Measurements from ENCODE around the gene FBL.
"Not testable (repeated sequence)": the region's sequence is repeated elsewhere in the genome, so short reads cannot be mapped to it uniquely, and the experiment has no call there.

FBL gene

DNA sequence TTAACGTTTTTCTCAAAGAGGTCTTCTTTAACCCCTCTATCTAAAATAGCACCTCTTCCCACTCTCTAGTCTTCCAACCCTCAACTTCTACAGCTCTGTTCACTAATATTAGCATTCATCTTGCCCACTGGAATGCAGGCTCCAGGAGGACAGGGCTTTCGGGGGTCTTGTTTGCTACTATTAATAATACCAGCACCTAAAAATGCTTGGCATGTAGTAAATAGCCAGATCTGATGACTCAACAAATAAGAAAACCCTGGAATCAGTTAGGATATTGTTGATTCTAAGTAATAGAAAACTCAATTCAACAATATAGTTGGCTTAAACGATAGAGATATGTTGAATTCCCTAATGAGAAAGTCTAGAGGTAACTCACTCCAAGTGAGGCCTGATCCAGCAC lies 26.4 kb downstream of the FBL start:
- no peak for DNase-seq

DNA sequence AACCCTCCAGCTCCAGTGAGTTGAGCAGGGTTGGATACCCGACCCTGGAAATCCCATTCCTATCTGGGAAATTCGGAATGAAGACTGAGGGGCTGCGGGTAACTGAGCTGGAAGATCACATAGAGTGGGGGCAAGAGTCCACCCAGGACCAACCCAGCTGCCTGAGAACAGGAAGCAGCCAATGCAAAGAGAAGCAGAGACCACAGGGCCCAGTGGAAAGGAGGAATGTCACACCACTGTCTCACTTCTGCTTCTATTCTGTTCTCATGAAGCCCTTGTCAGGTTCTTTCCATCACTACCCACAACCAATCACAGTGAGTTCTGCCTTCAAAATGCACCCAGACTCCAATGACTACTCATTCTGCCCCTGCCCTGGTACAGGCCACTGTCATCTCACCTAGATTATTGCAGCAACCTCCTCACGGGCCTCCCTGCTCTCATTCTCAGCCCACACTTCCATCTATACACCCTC lies 27.5 kb downstream of the FBL start:
- DNase-seq: no peak

DNA sequence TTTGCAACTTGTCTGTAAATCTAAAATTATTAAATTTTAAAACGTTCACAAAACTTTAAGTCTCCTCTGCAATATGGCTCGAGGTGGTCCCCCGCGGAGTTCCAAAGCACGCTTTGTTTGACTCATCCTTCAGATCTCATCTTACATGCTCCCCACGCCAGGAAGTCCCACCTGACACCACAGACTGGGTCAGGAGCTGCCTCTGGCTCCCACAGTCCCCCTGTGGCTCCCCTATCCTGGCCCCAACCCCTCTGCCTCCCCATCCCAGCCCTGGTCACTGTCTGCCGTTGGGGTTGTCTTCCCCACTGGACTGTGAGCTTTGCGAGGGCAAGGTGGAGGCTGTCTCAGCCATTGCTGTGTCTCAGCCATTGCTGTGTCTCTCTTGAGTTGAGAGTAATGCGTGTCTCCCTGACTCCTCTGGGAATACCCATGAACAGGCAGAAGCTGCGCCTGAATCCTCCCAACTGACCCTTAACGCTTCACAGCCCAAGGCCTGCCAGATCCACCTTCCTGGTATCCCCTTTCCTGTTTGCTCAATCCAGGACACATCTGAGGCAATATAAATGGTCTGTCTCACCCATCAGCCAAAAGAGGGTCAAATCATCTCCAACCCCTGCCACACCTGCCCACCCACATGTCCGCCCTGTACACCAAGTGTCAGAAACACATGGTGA lies 28.2 kb downstream of the FBL start:
- no peak for DNase-seq

DNA sequence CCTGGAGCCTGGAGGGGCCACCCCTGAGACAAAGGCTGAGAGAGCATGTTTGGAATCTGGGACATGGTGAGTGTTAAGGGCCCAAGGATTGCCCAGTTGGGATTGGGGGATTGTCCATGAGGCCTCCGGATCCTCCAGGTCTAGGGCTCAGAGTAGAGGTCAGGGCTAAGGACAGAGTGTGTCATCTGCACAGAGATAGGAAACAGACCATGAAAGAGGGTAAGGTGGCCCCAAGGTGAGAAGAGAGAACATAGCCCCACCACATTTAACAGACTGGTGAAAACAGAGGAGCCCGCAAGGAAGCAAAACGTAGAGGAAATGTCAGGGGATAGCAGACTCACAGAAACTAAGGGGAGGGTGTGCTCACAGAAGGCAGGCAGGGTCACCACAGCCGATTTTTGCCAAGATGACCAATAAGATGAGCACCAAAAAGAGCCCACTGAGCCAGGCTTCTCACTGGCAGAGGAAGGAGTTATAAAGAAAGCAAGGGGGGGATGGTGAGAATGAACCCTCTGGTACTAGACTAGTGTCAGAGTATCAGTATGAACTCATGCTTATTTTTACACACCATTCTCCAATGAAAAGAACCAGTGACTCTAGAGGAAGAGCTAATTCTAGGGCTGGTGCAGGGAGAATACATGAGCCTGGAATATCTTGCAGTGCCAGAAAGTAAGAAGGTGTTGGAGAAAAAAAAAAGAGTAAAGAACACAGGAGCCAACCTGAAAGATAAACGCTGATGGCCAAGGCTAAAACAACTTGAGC lies 29.7 kb downstream of the FBL start:
- DNase-seq: no peak

DNA sequence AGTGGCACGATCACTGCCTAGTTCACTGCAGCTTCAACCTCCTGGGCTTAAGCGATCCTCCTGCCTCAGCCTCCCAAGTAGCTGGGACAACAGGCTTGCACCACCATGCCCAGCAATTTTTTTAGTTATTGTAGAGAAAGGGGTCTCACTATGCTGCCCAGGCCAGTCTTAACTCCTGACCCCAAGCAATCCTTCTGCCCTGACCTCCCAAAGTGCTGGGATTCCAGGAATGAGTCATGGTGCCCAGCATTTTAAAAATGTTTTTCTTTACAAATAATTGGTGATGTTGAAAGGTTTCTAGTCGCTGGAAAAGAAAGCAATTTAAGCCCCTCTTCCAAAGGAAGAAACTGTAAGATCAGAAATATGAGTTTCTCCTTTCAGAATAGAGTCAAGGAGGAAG lies 31.6 kb downstream of the FBL start:
- no peak for DNase-seq

DNA sequence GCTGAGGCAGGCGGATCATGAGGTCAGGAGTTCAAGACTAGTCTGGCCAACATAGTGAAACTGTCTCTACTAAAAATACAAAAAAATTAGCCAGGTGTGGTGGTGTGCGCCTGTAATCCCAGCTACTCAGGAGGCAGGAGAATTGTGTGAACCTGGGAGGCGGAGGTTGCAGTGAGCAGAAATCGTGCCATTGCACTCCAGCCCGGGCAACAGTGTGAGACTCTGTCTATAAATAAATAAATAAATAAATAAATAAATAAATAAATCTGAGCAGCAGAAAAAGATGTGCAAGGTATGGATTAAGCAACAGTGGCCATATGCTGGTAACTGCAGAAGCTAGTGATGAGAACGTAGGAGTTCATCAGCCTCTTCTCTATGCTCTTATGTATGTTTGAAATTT lies 32.1 kb downstream of the FBL start:
- DNase-seq: not testable (repeated sequence)

DNA sequence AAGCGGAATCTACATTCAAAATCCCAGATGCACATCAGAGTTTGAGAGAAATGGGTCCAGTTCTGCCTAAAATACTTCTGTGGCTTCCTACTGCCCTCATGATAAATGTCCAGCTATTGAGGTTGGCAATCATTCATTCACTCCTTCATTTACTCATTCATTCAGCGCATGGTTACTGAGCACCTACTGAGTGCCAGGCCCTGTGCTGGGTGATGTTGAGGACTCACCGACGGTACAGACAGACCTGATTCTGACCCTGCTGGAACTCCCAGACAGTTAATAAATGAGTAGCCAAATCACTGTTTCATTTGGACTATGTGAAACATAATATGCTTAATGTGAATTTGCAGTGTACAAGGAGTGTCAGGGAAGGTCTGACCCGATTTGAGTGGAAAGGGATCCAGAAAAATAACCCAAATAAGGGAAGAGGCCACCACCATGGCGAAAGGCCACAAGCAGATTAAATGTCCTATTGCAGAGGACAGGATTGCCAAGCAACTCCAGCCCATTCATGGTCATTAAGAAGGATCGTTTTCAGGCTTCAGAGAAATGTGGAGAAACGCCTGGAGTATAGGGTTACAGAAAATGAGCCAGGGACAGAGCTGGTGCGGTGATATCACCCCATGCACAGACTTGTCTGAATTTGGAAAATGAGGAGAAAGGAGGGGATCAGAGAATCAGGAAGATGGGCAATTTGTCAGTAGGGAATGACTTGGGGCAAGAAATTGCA lies 32.8 kb downstream of the FBL start:
- peak in 1 of 2 experiments; percentile 2 for DNase-seq

DNA sequence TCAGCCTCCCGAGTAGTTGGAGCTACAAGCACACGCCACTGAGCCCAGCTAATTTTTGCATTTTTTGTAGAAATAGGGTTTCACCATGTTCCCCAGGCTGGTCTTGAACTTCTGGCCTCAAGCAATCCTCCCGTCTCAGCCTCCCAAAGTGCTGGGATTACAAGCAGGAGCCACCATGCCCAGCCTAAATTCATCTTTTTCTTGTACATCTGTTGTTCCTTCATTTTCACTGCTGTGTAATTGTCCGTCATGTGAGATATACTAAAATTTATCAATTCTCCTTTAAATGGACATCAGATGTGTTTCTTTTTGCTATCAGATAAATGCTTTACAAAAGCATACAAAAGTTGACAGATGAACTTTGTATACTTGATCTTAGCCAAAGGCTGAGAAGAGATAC lies 35.1 kb downstream of the FBL start:
- DNase-seq: no peak

DNA sequence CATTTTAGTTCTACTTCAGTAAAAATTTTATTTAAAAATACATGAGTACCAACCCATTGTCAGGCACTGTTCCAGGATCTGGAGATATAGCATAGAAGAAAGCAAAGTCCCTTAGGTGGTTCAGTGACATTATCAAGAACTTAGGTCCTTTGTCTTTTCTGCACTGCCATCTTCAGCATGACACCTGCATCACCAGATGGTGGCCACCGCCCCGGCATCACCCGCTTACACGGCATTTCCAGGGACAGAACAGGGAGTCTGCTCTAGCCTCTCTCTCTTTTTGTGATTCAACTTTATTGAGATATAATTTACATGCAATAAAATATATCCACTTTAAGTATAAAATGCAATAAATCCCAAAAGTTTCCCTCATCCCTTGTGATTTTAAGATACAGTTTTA lies 35.8 kb downstream of the FBL start:
- no peak for DNase-seq

DNA sequence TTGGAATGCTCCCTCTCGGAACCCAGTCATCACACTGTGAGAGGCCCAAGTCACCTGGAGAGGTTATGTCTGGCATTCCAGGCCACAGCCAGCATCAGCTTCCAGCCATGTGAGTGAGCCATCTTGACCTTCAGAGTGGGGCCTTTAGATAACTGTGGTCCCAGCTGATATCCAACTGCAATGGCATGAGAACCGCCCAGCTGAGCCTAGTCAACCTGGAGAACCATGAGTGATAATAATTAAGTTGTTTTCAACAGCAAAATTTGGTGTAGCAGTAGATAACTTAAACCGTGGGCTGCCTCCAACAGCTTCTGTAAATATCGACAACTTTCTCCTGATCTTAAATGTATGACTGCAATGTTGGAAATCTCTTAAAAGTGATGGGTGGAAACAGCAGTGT lies 36.8 kb downstream of the FBL start:
- no peak for DNase-seq

DNA sequence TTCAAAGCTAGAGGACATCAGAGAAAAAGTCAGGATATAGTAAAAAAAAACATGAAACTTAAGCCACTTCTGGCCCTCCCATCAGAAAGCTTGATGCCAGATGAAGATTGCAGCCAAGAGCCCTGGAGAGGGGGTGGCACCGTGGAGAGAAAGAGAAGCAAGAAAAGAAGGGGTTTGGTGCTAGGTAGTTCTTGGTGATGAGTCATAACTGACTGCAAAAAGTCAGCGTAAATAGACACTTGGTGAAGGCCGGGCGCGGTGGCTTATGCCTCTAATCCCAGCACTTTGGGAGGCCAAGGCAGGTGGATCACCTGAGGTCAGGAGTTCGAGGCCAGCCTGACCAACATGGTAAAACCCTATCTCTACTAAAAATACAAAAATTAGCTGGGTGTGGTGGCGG lies 37.5 kb downstream of the FBL start:
- not testable (repeated sequence) for DNase-seq

DNA sequence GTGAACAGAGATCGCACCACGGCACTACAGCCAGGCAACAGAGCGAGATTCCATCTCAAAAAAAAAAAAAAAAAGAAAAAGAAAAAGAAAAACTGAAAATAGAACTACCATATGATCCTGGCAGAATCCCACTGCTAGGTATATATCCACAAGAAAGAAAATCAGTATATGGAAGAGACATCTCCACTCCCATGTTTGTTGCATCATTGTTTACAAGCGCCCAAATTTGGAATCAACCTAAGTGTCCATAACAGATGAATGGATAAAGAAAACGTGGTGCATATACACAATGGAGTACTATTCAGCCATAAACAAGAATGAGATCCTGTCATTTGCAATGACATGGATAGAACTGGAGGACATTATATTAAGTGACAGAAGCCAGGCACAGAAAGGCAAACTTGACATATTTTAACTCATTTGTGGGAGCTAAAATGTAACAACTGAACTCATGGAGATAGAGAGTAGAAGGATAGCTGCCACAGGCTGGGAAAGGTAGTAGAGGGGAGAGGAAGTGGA lies 38.3 kb downstream of the FBL start:
- no peak for DNase-seq

DNA sequence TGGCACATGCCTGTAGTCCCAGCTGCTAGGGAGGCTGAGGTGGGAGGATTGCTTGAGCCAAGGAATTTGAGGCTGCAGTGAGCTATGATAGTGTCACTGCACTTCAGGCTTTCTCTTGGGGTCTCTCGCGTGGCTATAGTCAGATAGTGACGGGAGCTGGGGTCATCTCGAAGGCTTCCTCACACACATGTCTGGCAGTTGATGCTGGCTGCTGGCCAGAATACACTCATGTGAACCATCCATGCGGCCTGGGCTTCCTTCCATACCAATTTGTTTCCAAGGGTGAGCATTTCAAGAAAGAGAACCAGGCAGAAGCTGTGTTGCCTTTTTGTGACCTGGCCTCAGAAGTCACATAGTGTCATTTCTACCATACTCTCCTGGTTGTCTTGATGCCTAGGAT lies 41.1 kb downstream of the FBL start:
- DNase-seq: no peak

DNA sequence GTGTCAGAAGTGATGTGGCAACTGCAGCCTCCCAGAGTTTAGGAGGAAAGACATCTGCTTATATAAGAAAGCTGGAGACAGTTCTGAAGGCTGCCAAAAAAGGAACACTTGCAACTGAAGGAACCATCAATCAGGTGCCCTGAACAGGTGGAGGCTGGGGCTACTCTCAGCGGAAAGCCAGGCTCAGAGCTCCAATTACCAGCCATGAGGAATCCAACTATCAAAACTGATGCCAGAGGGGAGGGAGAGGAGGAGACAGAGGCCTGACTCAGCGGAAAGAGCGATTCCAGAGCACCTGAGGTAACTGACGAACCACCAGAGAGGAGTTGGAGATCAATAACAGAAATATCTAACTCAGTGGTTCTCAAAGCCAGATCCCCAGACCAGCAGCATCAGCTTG lies 43.2 kb downstream of the FBL start:
- DNase-seq: no peak

DNA sequence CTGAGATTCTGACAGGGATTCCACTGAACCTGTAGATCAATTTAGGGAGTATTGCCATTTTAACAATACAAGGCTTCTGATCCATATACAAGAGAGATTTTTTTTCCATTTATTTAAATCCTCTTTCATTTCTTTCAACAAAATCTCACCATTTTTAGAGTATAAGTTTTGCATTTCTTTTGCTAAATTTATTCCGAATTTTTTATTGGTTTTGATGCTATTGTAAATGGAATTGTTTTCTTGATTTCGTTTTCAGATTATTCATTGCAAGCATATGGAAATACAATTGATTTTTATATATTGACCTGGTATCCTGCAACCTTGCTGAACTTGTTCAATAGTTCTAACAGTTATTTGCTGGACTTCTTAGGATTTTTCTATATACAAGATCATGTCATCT lies 49.1 kb downstream of the FBL start:
- no peak for DNase-seq

DNA sequence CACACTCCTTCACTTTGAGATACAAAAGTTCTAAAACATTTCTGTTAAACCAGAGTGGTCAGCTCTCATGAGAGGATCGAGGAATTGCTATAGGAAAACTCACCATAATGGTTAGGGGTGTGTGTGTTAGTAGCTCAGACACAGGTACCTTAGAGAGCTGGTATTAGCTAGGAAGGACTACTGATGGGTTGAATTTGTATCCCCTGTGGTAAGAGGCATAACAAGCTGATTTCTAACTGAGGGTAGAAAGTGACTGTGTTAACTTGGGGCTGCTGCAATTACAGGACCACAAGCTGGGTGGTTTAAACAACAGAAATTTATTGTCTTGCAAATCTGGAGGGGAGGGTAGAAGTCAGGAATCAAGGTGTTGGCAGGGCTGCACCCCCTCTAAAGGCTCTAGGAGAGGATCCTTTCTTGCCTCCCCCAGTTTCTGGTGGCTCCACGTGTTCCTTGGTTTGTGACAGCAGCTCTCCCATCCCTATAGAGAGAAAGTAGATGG lies 50.1 kb downstream of the FBL start:
- DNase-seq: no peak

DNA sequence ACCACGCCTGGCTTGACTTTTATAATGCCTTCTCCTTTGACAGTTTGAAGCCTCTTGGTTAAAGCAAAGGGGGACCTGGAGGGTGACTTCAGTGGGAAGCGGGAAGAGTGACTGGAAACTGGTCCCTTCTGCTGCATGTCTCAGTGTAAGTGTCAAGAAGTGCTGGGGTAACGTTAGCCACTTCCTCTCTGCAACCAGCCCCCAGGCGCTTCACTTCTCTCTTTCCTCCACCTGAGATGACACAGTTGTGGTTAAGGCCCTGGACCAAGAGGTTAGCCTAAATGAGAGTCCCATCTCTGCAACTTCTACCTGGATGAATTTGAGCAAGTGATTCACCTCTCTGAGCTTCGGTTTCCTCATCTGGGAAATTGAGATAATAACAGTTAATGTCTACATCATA lies 51.2 kb downstream of the FBL start:
- DNase-seq: no peak

DNA sequence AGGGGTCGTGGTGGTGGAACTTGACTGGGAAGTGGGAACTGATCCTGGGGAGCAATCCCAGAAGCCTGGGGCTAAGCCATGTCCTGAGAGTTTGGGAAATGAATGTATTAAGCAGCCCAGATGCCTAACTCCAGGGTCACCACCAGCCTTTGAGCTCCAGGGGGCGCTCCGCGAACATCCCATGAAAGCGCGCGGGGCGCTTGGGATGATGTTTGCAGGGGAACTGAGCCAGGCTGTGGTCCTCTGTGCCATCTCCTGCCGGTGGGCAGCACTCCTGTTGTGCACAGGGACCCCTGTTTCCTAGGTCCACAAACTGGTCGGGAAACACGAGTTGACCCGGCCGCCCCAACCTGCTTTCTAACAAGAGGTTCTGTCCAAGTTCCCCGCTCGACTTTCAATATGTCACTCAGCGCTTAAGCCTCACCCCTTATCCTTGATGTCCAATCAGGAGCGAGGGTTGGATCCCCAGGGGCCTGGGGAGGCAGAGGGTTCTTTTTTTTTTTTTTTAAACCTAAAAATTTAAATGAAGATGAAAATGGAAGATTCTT lies 53.1 kb downstream of the FBL start:
- peak; percentile 79 for DNase-seq

DNA sequence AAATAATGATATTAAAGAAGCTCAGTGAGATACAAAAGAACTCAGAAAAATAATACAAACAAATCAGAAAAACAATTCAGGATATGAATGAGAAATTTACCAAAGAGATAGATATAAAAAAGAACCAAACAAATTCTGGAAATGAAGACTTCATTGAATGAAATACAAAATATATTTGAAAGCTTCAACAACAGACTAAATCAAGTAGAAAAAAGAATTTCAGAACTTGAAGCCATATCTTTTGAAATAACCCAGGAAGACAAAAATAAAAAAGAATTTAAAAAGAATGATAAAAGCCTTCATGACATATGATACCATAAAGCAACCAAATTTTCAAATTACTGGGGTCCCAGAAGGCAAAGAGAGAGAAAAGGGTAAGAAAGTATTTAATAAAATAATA lies 57.9 kb downstream of the FBL start:
- no peak for DNase-seq

Data from NCI-H2081 (cell line).